Fibroblast of pulmonary artery (primary cell): Measurements from ENCODE around the gene UNC5A.

Experiments
- DNase-seq: peaks from one replicate; pipeline ENCODE4 v3.0.0-alpha.2; 2010; ENCODE audit warnings: low read depth
- H3K4me3 ChIP-seq: replicated peaks from 2 replicates; pipeline ENCODE4 v1.5.1; 2011; ENCODE audit warnings: low read depth, mild to moderate bottlenecking, control low read depth, low read length, moderate library complexity
- TF ChIP-seq, protein P1 (sequence below): IDR thresholded peaks from 2 replicates; pipeline ENCODE4 v1.5.1; 2011; ENCODE audit warnings: mild to moderate bottlenecking, control low read depth, low read length, inconsistent platforms; ENCODE audit errors: missing control alignments

Gene UNC5A

DNA sequence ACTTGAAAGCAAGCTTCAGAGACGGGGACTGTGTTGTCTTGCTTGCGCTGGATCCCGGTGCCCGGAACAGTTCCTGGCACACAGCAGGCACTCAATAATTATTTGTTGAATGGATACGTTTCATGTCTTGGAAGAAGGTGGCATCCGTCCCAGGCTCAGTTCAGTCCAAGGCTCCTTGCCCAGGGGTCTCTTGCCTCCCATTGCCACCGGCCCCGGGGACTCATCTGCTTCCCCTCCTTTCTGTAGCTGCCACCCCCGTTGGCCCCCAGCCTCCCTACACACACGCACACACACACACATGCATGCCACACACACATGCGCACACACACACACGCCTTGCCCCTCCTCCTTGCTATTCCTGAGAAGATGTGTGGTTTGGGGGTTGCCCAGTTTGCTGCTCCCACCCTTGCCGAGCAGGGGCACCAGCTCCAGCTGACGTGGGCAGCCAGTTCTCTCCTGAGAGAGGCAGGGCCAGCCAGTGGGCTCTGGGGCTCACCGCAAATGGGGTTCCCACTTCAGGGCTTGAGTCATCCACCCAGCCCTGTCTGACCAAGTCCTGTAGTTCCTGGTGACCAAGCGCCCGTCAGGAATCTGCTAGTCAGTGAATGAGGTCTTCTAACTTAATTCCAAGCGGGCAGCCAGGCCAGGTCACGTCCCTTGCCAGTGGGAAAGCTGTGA lies 47.0 kb downstream of the UNC5A start:
- no peak for DNase-seq
- TF ChIP-seq, protein P1, sequence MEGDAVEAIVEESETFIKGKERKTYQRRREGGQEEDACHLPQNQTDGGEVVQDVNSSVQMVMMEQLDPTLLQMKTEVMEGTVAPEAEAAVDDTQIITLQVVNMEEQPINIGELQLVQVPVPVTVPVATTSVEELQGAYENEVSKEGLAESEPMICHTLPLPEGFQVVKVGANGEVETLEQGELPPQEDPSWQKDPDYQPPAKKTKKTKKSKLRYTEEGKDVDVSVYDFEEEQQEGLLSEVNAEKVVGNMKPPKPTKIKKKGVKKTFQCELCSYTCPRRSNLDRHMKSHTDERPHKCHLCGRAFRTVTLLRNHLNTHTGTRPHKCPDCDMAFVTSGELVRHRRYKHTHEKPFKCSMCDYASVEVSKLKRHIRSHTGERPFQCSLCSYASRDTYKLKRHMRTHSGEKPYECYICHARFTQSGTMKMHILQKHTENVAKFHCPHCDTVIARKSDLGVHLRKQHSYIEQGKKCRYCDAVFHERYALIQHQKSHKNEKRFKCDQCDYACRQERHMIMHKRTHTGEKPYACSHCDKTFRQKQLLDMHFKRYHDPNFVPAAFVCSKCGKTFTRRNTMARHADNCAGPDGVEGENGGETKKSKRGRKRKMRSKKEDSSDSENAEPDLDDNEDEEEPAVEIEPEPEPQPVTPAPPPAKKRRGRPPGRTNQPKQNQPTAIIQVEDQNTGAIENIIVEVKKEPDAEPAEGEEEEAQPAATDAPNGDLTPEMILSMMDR = no peak
- H3K4me3 ChIP-seq = no peak overlapping the region

GRCh38 chr5:176857894-176858273 lies 47.5 kb downstream of the UNC5A start:
- DNase-seq = no peak
- no peak overlapping the region for H3K4me3 ChIP-seq

DNA sequence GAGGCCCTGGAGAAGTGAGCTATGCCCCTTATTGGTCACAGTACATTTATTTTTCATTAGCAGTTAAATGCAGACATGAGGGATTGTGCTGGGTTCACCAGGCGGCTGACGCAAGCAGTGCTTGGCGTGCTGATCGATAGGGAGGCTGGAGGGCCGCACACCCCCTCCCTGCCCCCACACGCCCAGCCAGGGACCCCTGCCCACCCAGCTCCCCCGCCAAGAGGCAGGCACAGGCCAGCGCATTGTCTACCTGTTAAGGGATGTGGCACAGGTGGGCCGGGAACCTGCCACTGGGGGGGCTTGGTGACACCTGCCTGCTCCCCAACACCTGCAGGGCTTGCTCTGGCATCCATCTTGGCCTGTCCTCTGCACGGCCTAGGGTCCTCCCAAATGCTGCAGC lies 49.6 kb downstream of the UNC5A start:
- no peak for DNase-seq
- no peak overlapping the region for H3K4me3 ChIP-seq
- TF ChIP-seq, protein P1 = no peak

More at GRCh38 chr5:176857894-176858273, 47.5 kb downstream of the UNC5A start:
- TF ChIP-seq, protein P1 = no peak

- no peak overlapping the region for H3K4me3 ChIP-seq
- DNase-seq = no peak
- TF ChIP-seq, protein P1 = no peak
Measured at GRCh38 chr5:176860381-176860780, 50.0 kb downstream of the UNC5A start.

GRCh38 chr5:176861276-176861675 lies 50.9 kb downstream of the UNC5A start:
- H3K4me3 ChIP-seq = no peak overlapping the region
- TF ChIP-seq, protein P1 = no peak
- no peak for DNase-seq

GRCh38 chr5:176862330-176862995 lies 52.1 kb downstream of the UNC5A start:
- no peak for DNase-seq
- no peak overlapping the region for H3K4me3 ChIP-seq
- TF ChIP-seq, protein P1 = no peak
